ENCODE data around the gene ZNF143.

Gene ZNF143

DNA sequence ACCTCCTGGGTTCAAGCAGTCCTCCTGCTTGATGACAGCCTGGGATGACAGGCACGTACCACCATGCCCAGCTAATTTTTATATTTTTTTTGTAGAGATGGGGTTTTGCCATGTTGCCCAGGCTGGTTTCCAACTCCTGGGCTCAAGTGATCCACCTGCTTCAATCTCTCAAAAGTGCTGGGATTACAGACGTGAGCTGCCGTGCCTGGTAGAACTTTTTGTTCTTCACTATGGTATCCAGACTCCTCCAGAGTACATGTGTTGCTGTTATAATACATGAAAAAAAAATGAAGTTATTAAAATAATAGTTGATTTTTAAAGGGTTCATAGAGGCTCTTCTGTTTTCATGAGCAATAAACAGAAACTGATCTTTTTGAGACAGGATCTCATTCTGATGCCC lies 29.6 kb downstream of the ZNF143 start:
- H3K79me2 ChIP-seq (ENCODE audit: insufficient read depth, low read depth): no peaks in the 10 kb centered on the region
- no peaks in the 10 kb centered on the region for H3K27me3 ChIP-seq (ENCODE audit: insufficient read depth, low read depth)
- TF ChIP-seq, protein P1, sequence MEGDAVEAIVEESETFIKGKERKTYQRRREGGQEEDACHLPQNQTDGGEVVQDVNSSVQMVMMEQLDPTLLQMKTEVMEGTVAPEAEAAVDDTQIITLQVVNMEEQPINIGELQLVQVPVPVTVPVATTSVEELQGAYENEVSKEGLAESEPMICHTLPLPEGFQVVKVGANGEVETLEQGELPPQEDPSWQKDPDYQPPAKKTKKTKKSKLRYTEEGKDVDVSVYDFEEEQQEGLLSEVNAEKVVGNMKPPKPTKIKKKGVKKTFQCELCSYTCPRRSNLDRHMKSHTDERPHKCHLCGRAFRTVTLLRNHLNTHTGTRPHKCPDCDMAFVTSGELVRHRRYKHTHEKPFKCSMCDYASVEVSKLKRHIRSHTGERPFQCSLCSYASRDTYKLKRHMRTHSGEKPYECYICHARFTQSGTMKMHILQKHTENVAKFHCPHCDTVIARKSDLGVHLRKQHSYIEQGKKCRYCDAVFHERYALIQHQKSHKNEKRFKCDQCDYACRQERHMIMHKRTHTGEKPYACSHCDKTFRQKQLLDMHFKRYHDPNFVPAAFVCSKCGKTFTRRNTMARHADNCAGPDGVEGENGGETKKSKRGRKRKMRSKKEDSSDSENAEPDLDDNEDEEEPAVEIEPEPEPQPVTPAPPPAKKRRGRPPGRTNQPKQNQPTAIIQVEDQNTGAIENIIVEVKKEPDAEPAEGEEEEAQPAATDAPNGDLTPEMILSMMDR (conservative IDR thresholded peaks at IDR 0.05; ENCODE audit: low read depth, low read length): no peak
- H3K4me2 ChIP-seq: no peak overlapping the region
- H3K4me3 ChIP-seq (IDR thresholded peaks at IDR 0.05; ENCODE audit: insufficient read depth, low read depth, low read length): no peak overlapping the region
- no peak overlapping the region for H3K27ac ChIP-seq
- no peak overlapping the region for H3K9ac ChIP-seq
- H4K20me1 ChIP-seq (ENCODE audit: insufficient read depth): no peaks in the 10 kb centered on the region
- no peaks in the 10 kb centered on the region for H3K4me1 ChIP-seq (ENCODE audit: low read depth, poor library complexity, severe bottlenecking)
- H2AFZ ChIP-seq (ENCODE audit: low read depth): no peak overlapping the region
- H3K36me3 ChIP-seq (ENCODE audit: insufficient read depth): no peaks in the 10 kb centered on the region

DNA sequence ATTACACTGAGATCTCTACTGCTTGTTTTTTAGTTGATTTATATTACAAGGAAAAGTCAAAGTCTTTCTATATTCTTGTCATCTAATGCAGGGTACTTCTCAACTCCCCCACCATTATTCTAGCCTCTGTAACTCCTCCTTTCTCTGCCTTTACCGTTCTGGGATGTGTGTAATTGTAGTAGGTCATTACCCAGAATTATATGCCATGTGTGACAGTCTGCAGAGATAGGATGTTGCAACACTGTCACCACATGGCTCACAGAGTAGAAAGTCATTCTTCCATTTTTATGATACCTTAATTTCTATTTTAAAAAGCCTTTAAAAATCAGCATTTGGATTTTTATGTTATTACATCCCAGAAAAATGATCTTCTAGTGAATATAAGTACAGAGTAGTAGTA lies 32.7 kb downstream of the ZNF143 start:
- H2AFZ ChIP-seq (ENCODE audit: low read depth): no peak overlapping the region
- no peaks in the 10 kb centered on the region for H3K27me3 ChIP-seq (ENCODE audit: insufficient read depth, low read depth)
- H3K79me2 ChIP-seq (ENCODE audit: insufficient read depth, low read depth): no peaks in the 10 kb centered on the region
- H3K9ac ChIP-seq: no peak overlapping the region
- no peak overlapping the region for H3K4me3 ChIP-seq (IDR thresholded peaks at IDR 0.05; ENCODE audit: insufficient read depth, low read depth, low read length)
- no peaks in the 10 kb centered on the region for H3K36me3 ChIP-seq (ENCODE audit: insufficient read depth)
- TF ChIP-seq, protein P1 (conservative IDR thresholded peaks at IDR 0.05; ENCODE audit: low read depth, low read length): no peak
- no peak overlapping the region for H3K4me2 ChIP-seq
- no peaks in the 10 kb centered on the region for H3K4me1 ChIP-seq (ENCODE audit: low read depth, poor library complexity, severe bottlenecking)
- H4K20me1 ChIP-seq (ENCODE audit: insufficient read depth): no peaks in the 10 kb centered on the region
- H3K27ac ChIP-seq: no peak overlapping the region

DNA sequence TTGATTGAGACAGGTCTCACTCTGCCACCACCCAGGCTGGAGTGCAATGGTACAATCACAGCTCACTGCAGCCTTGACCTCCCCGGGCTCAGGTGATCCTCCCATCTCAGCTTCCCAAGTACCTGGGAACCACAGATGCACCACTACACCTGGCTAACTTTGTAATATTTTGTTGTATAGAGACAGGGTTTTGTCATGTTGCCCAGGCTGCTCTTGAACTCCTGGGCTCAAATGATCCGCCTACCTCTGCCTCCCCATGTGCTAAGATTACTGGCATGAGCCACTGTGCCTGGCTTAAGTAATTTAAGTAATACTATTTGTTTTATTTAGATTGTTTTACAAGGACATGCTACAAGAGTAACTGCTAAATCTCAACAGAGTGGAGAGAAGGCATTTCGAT lies 33.5 kb downstream of the ZNF143 start:
- TF ChIP-seq, protein P1 (conservative IDR thresholded peaks at IDR 0.05; ENCODE audit: low read depth, low read length): no peak
- Histone ChIP-seq H3K79me2 (ENCODE audit: insufficient read depth, low read depth) (no peaks in the 10 kb centered on the region), H2AFZ (ENCODE audit: low read depth) (no peak overlapping the region), H3K27ac (no peak overlapping the region), H3K36me3 (ENCODE audit: insufficient read depth) (no peaks in the 10 kb centered on the region), H3K4me3 (IDR thresholded peaks at IDR 0.05; ENCODE audit: insufficient read depth, low read depth, low read length) (no peak overlapping the region), H3K27me3 (ENCODE audit: insufficient read depth, low read depth) (no peaks in the 10 kb centered on the region), H4K20me1 (ENCODE audit: insufficient read depth) (no peaks in the 10 kb centered on the region), H3K9ac (no peak overlapping the region), H3K4me2 (no peak overlapping the region), H3K4me1 (ENCODE audit: low read depth, poor library complexity, severe bottlenecking) (no peaks in the 10 kb centered on the region)

DNA sequence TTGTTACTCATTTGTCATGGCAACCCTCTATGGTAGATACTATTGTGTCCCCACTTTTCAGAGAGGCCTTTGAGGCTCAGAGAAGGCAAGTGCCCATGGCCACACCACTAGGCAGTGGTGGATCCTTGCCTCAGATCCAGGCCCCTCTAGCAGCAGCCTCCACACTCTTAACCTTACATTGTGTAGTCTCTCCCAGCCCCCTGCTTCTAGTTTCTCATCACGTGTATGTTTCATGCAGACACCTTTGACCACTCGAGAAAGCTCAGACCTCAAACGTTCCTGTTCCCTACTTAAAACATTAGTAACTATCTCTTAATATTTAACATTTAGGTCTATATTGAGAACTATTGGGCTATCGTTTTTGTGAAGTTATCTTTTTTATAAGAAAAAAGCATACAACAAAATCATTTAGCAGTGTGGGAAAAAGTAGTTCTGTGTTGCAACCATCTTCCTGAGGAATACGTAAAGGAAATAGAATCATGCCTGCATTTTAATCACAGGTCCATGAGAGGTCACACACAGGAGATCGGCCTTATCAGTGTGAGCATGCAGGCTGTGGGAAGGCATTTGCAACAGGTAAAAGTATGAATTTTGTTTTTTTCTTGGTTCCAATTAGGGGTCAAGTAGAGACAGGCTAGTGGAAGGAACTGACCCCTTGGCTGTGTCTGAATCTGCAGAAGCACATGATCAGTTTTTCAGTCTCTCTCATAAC lies 35.1 kb downstream of the ZNF143 start:
- H3K4me3 ChIP-seq (IDR thresholded peaks at IDR 0.05; ENCODE audit: insufficient read depth, low read depth, low read length): no peak overlapping the region
- no peaks in the 10 kb centered on the region for H3K27me3 ChIP-seq (ENCODE audit: insufficient read depth, low read depth)
- no peaks in the 10 kb centered on the region for H3K4me1 ChIP-seq (ENCODE audit: low read depth, poor library complexity, severe bottlenecking)
- H3K9ac ChIP-seq: no peak overlapping the region
- no peak overlapping the region for H3K4me2 ChIP-seq
- no peak overlapping the region for H2AFZ ChIP-seq (ENCODE audit: low read depth)
- H3K36me3 ChIP-seq (ENCODE audit: insufficient read depth): no peaks in the 10 kb centered on the region
- no peak overlapping the region for H3K27ac ChIP-seq
- TF ChIP-seq, protein P1 (conservative IDR thresholded peaks at IDR 0.05; ENCODE audit: low read depth, low read length): no peak
- H4K20me1 ChIP-seq (ENCODE audit: insufficient read depth): no peaks in the 10 kb centered on the region
- H3K79me2 ChIP-seq (ENCODE audit: insufficient read depth, low read depth): no peaks in the 10 kb centered on the region

Measured in KMS-11 (cell line).